AG04450 (cell line): ENCODE data around the gene CNGB1. TPM values are rescaled to one million over a fixed set of nuclear protein-coding genes. Genes with fewer than 3 reads are reported as not detected.

Experiments used
- CTCF ChIA-PET: fragments of 300-600, 350-600 bp; formaldehyde crosslinking; extraction: SDS; loops from one replicate; lab custom pipeline; 2022; ENCODE audit warnings: antibody characterized with exemption, inconsistent platforms; lab: Charles Lee
- POLR2A ChIA-PET: fragments of 350-600 bp; formaldehyde crosslinking; extraction: SDS; loops from one replicate; lab custom pipeline; 2021; ENCODE audit warnings: antibody characterized with exemption, inconsistent platforms; lab: Yijun Ruan, JAX
- DNase-seq: peaks from one replicate; pipeline ENCODE4 v3.0.0-alpha.2; 2011; ENCODE audit warnings: low read depth, low spot score
- H3K27ac ChIP-seq: one replicate; pipeline ENCODE4 v1.5.1; 2012; ENCODE audit warnings: low read depth, low read length, control low read depth
- H3K27me3 ChIP-seq: one replicate; pipeline ENCODE4 v1.6.0; 2012; ENCODE audit warnings: low read length; ENCODE audit not compliant: control insufficient read depth, insufficient read depth
- H3K4me3 ChIP-seq: 2 replicates; pipeline ENCODE4 v1.5.1; 2011; ENCODE audit warnings: mild to moderate bottlenecking, low read depth, low read length, control low read depth
- H3K9me3 ChIP-seq: 2 replicates; pipeline ENCODE4 v1.5.1; 2012; ENCODE audit warnings: low read length; ENCODE audit not compliant: control insufficient read depth, insufficient read depth
- CTCF ChIP-seq: IDR thresholded peaks from 2 replicates; pipeline ENCODE4 v1.5.1; 2011; ENCODE audit warnings: low read depth, low read length, control low read depth, inconsistent platforms
- polyA plus RNA-seq: library from polyadenylated mRNA; depleted of rRNA; stranded (reverse); fragments of >200 nt; gene quantifications from 2 replicates; pipeline ENCODE4 v1.2.3, GENCODE V29; 2011

CNGB1 gene
- polyA plus RNA-seq, 1 experiment = not detected

- ChIA-PET POLR2A (no interaction called here), CTCF (interaction anchor here (0.5 to 1.6 kb wide), 2 partner anchors 23 to 303 kb away, joined by 4 to 5 read pairs; no protein-coding TSS in a partner anchor)
- no peak for DNase-seq
- no peak for TF ChIP-seq CTCF
- Histone ChIP-seq H3K9me3 (no peaks in the 10 kb centered on the region; the same call in 1 of the 2 replicates), H3K4me3 (no peak overlapping the region), H3K27me3 (peaks cover 44% of the 10 kb centered on the region), H3K27ac (no peak overlapping the region)
These were observed 84.5 kb downstream of the CNGB1 start for GRCh38 chr16:57886427-57886826.

GRCh38 chr16:57884655-57885133 lies 86.2 kb downstream of the CNGB1 start:
- no peaks in the 10 kb centered on the region; the same call in 1 of the 2 replicates for H3K9me3 ChIP-seq
- no peak for TF ChIP-seq CTCF
- ChIA-PET POLR2A (no interaction called here), CTCF (no interaction called here)
- no peak overlapping the region for H3K27ac ChIP-seq
- H3K4me3 ChIP-seq = no peak overlapping the region
- no peak for DNase-seq
- H3K27me3 ChIP-seq = peaks cover 47% of the 10 kb centered on the region

- no peak overlapping the region for H3K27ac ChIP-seq
- ChIA-PET POLR2A (interaction anchor here (0.5 kb wide), 1 partner anchor 276 kb away, joined by 3 read pairs; no protein-coding TSS in a partner anchor), CTCF (interaction anchor here (1.9 kb wide), 1 partner anchor 15 kb away, joined by 10 read pairs; no protein-coding TSS in a partner anchor)
- H3K9me3 ChIP-seq = no peaks in the 10 kb centered on the region; the same call in 1 of the 2 replicates
- TF ChIP-seq CTCF = no peak
- H3K27me3 ChIP-seq = peaks cover 47% of the 10 kb centered on the region
- no peak for DNase-seq
- H3K4me3 ChIP-seq = no peak overlapping the region
These were observed 86.8 kb downstream of the CNGB1 start for GRCh38 chr16:57883953-57884654.

- no peak overlapping the region for H3K27ac ChIP-seq
- H3K4me3 ChIP-seq = no peak overlapping the region
- H3K27me3 ChIP-seq = peaks cover 49% of the 10 kb centered on the region
- POLR2A ChIA-PET = interaction anchor here (0.5 kb wide), 1 partner anchor 275 kb away, joined by 3 read pairs; no protein-coding TSS in a partner anchor
- DNase-seq = no peak
- CTCF ChIA-PET = interaction anchor here (1.5 to 1.9 kb wide), 2 partner anchors 16 to 20 kb away, joined by 5 to 10 read pairs; no protein-coding TSS in a partner anchor
- no peak for TF ChIP-seq CTCF
- no peaks in the 10 kb centered on the region; the same call in 1 of the 2 replicates for H3K9me3 ChIP-seq
These were observed 87.4 kb downstream of the CNGB1 start for GRCh38 chr16:57883480-57883879.

- DNase-seq = no peak
- H3K27ac ChIP-seq = no peak overlapping the region
- peaks cover 49% of the 10 kb centered on the region for H3K27me3 ChIP-seq
- ChIA-PET POLR2A (no interaction called here), CTCF (interaction anchor here (1.5 to 1.9 kb wide), 2 partner anchors 17 to 19 kb away, joined by 5 to 10 read pairs; no protein-coding TSS in a partner anchor)
- no peak overlapping the region for H3K4me3 ChIP-seq
- no peak for TF ChIP-seq CTCF
- H3K9me3 ChIP-seq = no peaks in the 10 kb centered on the region; the same call in 1 of the 2 replicates
These were observed 88.1 kb downstream of the CNGB1 start for GRCh38 chr16:57882792-57883191.
